Stimulated activated naive CD8-positive, alpha-beta T cell treated with anti-CD3 and anti-CD28 coated beads, Interleukin-15, amount 100 ng/mL, for 72 hours (primary cell): Measurements from ENCODE around the gene CACUL1.
"Not testable (repeated sequence)": the region's sequence is repeated elsewhere in the genome, so short reads cannot be mapped to it uniquely, and the experiment has no call there.

Experiments
- ATAC-seq: fragments of 150-1000 bp; cut with Tn5 transposase; 2 replicates; pipeline ENCODE4 v1.10.0; 2021; ENCODE audit warnings: mild to moderate bottlenecking, moderate library complexity
- DNase-seq, 2 donors: peaks; one replicate each; pipeline ENCODE4 v3.0.0; 2021 to 2022
- H3K27ac Mint-ChIP-seq, 2 donors: one replicate each; pipeline ENCODE4 v1.8.0; 2022; ENCODE audit warnings: mild to moderate bottlenecking in 2 of 2, mixed read lengths in 2 of 2, moderate library complexity in 2 of 2
- H3K27me3 Mint-ChIP-seq: one replicate; pipeline ENCODE4 v1.8.0; 2022; ENCODE audit warnings: mixed read lengths
- H3K4me1 Mint-ChIP-seq: one replicate; pipeline ENCODE4 v1.8.0; 2022; ENCODE audit warnings: mild to moderate bottlenecking, mixed read lengths
- H3K4me3 Mint-ChIP-seq, 2 donors: one replicate each; pipeline ENCODE4 v1.8.0; 2022; ENCODE audit warnings: mild to moderate bottlenecking in 2 of 2, mixed read lengths in 2 of 2, moderate library complexity in 1 of 2
- H3K9me3 Mint-ChIP-seq, 2 donors: one replicate each; pipeline ENCODE4 v1.8.0; 2022; ENCODE audit warnings: mixed read lengths in 2 of 2

CACUL1 gene

GRCh38 chr10:118752409-118752808, 2.4 kb downstream of the CACUL1 start:
- Mint-ChIP-seq H3K27me3 (no peaks in the 10 kb centered on the region), H3K27ac (no peak overlapping the region), H3K4me1 (peaks cover 53% of the 10 kb centered on the region), H3K4me3 (peak overlapping the region in 1 of 2 donors; percentile 93), H3K9me3 (no peaks in the 10 kb centered on the region)
- ATAC-seq = no peak
- DNase-seq = no peak

- H3K4me1 Mint-ChIP-seq = peaks cover 62% of the 10 kb centered on the region
- no peak overlapping the region for H3K27ac Mint-ChIP-seq
- DNase-seq = no peak
- no peak for ATAC-seq
- H3K9me3 Mint-ChIP-seq = no peaks in the 10 kb centered on the region
- no peak overlapping the region for H3K4me3 Mint-ChIP-seq
- H3K27me3 Mint-ChIP-seq = no peaks in the 10 kb centered on the region
Measured at GRCh38 chr10:118751265-118751664, 3.5 kb downstream of the CACUL1 start.

- Mint-ChIP-seq H3K27ac (no peak overlapping the region), H3K9me3 (no peaks in the 10 kb centered on the region), H3K27me3 (no peaks in the 10 kb centered on the region), H3K4me3 (no peak overlapping the region), H3K4me1 (peaks cover 66% of the 10 kb centered on the region)
- ATAC-seq (no peak), DNase-seq (no peak)
Measured at GRCh38 chr10:118748041-118748440, 6.7 kb downstream of the CACUL1 start.

- ATAC-seq = no peak
- no peak for DNase-seq
Measured at GRCh38 chr10:118746246-118746645, 8.5 kb downstream of the CACUL1 start.

GRCh38 chr10:118745056-118745455, 9.7 kb downstream of the CACUL1 start:
- peaks cover 64% of the 10 kb centered on the region for H3K4me1 Mint-ChIP-seq
- H3K9me3 Mint-ChIP-seq = no peaks in the 10 kb centered on the region
- no peaks in the 10 kb centered on the region for H3K27me3 Mint-ChIP-seq
- no peak overlapping the region for H3K4me3 Mint-ChIP-seq
- no peak for ATAC-seq
- H3K27ac Mint-ChIP-seq = no peak overlapping the region
- no peak for DNase-seq

More at GRCh38 chr10:118746246-118746645, 8.5 kb downstream of the CACUL1 start:
- H3K4me3 Mint-ChIP-seq = no peak overlapping the region
- H3K4me1 Mint-ChIP-seq = peaks cover 69% of the 10 kb centered on the region
- no peaks in the 10 kb centered on the region for H3K9me3 Mint-ChIP-seq
- no peaks in the 10 kb centered on the region for H3K27me3 Mint-ChIP-seq
- H3K27ac Mint-ChIP-seq = no peak overlapping the region

GRCh38 chr10:118744346-118744918, 10.3 kb downstream of the CACUL1 start:
- not testable (repeated sequence) for ATAC-seq, H3K27ac Mint-ChIP-seq, H3K4me3 Mint-ChIP-seq, DNase-seq, H3K27me3 Mint-ChIP-seq, H3K9me3 Mint-ChIP-seq
- H3K4me1 Mint-ChIP-seq = peaks cover 65% of the 10 kb centered on the region

GRCh38 chr10:118742782-118743181, 12.0 kb downstream of the CACUL1 start:
- no peak overlapping the region for H3K27ac Mint-ChIP-seq
- H3K9me3 Mint-ChIP-seq = no peaks in the 10 kb centered on the region
- H3K27me3 Mint-ChIP-seq = no peaks in the 10 kb centered on the region
- ATAC-seq (no peak), DNase-seq (no peak)
- no peak overlapping the region for H3K4me3 Mint-ChIP-seq
- H3K4me1 Mint-ChIP-seq = peaks cover 75% of the 10 kb centered on the region

- H3K27me3 Mint-ChIP-seq = no peaks in the 10 kb centered on the region
- peaks cover 76% of the 10 kb centered on the region for H3K4me1 Mint-ChIP-seq
- H3K4me3 Mint-ChIP-seq = no peak overlapping the region
- ATAC-seq (no peak), DNase-seq (no peak)
- no peak overlapping the region for H3K27ac Mint-ChIP-seq
- no peaks in the 10 kb centered on the region for H3K9me3 Mint-ChIP-seq
Measured at GRCh38 chr10:118742032-118742431, 12.7 kb downstream of the CACUL1 start.

GRCh38 chr10:118738406-118738805, 16.4 kb downstream of the CACUL1 start:
- DNase-seq = no peak
- H3K4me3 Mint-ChIP-seq = no peak overlapping the region
- peaks cover 81% of the 10 kb centered on the region for H3K4me1 Mint-ChIP-seq
- no peak overlapping the region for H3K27ac Mint-ChIP-seq
- ATAC-seq = no peak
- H3K27me3 Mint-ChIP-seq = no peaks in the 10 kb centered on the region
- H3K9me3 Mint-ChIP-seq = no peaks in the 10 kb centered on the region

GRCh38 chr10:118737603-118738302, 17.0 kb downstream of the CACUL1 start:
- no peak overlapping the region for H3K4me3 Mint-ChIP-seq

GRCh38 chr10:118735294-118735693, 19.5 kb downstream of the CACUL1 start:
- DNase-seq (no peak), ATAC-seq (no peak)
- H3K27ac Mint-ChIP-seq = no peak overlapping the region
- no peak overlapping the region for H3K4me3 Mint-ChIP-seq
- H3K9me3 Mint-ChIP-seq = no peaks in the 10 kb centered on the region
- peaks cover 90% of the 10 kb centered on the region for H3K4me1 Mint-ChIP-seq
- no peaks in the 10 kb centered on the region for H3K27me3 Mint-ChIP-seq

More at GRCh38 chr10:118737603-118738302, 17.0 kb downstream of the CACUL1 start:
- Mint-ChIP-seq H3K9me3 (no peaks in the 10 kb centered on the region), H3K27ac (no peak overlapping the region), H3K4me1 (peaks cover 81% of the 10 kb centered on the region), H3K27me3 (no peaks in the 10 kb centered on the region)
- ATAC-seq (no peak), DNase-seq (no peak)

- Mint-ChIP-seq H3K27me3 (no peaks in the 10 kb centered on the region), H3K4me3 (no peak overlapping the region), H3K27ac (no peak overlapping the region), H3K9me3 (no peaks in the 10 kb centered on the region), H3K4me1 (peaks cover 91% of the 10 kb centered on the region)
- DNase-seq = no peak
- no peak for ATAC-seq
Measured at GRCh38 chr10:118734475-118734874, 20.3 kb downstream of the CACUL1 start.

GRCh38 chr10:118732245-118733165, 22.3 kb downstream of the CACUL1 start:
- DNase-seq (no peak), ATAC-seq (peak; percentile 82)
- peak overlapping the region in 1 of 2 donors; percentile 79 for H3K27ac Mint-ChIP-seq
- peaks cover 76% of the 10 kb centered on the region for H3K4me1 Mint-ChIP-seq
- no peaks in the 10 kb centered on the region for H3K9me3 Mint-ChIP-seq
- peak overlapping the region; percentile 52 to 61 for H3K4me3 Mint-ChIP-seq
- H3K27me3 Mint-ChIP-seq = no peaks in the 10 kb centered on the region

- H3K4me3 Mint-ChIP-seq = no peak overlapping the region
- no peak overlapping the region for H3K27ac Mint-ChIP-seq
- no peaks in the 10 kb centered on the region for H3K27me3 Mint-ChIP-seq
- H3K4me1 Mint-ChIP-seq = peaks cover 64% of the 10 kb centered on the region
- no peaks in the 10 kb centered on the region for H3K9me3 Mint-ChIP-seq
- DNase-seq (no peak), ATAC-seq (no peak)
Measured at GRCh38 chr10:118730756-118731456, 23.9 kb downstream of the CACUL1 start.

- H3K9me3 Mint-ChIP-seq = no peaks in the 10 kb centered on the region
- DNase-seq (no peak), ATAC-seq (peak; percentile 80)
- H3K27me3 Mint-ChIP-seq = no peaks in the 10 kb centered on the region
- peak overlapping the region in 1 of 2 donors; percentile 4 for H3K27ac Mint-ChIP-seq
- H3K4me3 Mint-ChIP-seq = peak overlapping the region in 1 of 2 donors; percentile 16
- H3K4me1 Mint-ChIP-seq = peaks cover 53% of the 10 kb centered on the region
Measured at GRCh38 chr10:118729641-118730258, 25.0 kb downstream of the CACUL1 start.
